ENCODE data around the gene TCF12.
A peak's percentile ranks its signal among the peaks of the same experiment; 100 is the strongest.

TCF12 gene

DNA sequence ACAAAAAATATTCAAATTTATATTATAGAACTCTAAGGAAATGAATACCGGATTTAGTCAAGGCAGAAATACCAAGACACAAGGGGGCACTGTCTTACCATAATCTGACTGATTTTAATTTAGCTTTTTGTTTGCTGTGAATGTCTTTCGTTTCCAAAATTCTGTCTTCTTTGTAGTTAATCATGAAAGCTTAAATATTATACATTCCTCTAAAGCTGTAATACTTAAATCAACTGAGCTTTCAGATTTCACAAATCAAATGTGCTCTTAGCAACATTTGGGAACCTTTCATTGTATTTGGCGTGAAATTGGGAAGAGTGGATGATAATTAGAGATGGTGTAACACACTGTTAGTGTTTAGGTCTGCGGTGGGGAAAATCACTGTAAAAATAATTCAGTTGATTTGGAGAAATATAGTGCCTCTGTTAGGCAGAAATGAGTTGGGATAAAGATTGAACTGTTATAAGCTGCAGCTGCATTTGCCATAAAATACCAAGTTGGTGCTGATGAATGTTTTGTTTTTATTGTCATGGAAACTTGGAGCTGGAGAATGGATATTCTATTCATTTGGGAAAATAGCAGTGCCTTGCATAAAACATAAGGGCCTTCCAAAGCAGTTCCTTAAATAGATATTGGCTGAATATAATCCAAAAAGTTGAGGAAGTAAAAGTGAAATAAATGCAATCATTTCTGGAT, 228.2 kb downstream of the TCF12 start:
- H3K4me3 ChIP-seq (ENCODE audit: low read depth, low read length, poor library complexity, severe bottlenecking) = no peak overlapping the region
- H3K4me2 ChIP-seq (ENCODE audit: low read length) = peak overlapping the region; percentile 39; the same call in 1 of the 2 replicates
- no peaks in the 10 kb centered on the region for H3F3A ChIP-seq (ENCODE audit: insufficient read depth, low read length)
- TF ChIP-seq, protein P1, sequence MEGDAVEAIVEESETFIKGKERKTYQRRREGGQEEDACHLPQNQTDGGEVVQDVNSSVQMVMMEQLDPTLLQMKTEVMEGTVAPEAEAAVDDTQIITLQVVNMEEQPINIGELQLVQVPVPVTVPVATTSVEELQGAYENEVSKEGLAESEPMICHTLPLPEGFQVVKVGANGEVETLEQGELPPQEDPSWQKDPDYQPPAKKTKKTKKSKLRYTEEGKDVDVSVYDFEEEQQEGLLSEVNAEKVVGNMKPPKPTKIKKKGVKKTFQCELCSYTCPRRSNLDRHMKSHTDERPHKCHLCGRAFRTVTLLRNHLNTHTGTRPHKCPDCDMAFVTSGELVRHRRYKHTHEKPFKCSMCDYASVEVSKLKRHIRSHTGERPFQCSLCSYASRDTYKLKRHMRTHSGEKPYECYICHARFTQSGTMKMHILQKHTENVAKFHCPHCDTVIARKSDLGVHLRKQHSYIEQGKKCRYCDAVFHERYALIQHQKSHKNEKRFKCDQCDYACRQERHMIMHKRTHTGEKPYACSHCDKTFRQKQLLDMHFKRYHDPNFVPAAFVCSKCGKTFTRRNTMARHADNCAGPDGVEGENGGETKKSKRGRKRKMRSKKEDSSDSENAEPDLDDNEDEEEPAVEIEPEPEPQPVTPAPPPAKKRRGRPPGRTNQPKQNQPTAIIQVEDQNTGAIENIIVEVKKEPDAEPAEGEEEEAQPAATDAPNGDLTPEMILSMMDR (IDR thresholded peaks at IDR 0.05; ENCODE audit: low read length) = peak; percentile 70
- no peak for TF ChIP-seq EZH2 (IDR thresholded peaks at IDR 0.05; ENCODE audit: borderline replicate concordance, low read length)
- H3K79me2 ChIP-seq (ENCODE audit: insufficient read depth, low read length) = peaks cover 3% of the 10 kb centered on the region; the same call in 1 of the 2 replicates
- H2AFZ ChIP-seq (ENCODE audit: low read length) = no peak overlapping the region
- no peaks in the 10 kb centered on the region for H3K27me3 ChIP-seq (ENCODE audit: insufficient read depth, low read length)
- H3K4me1 ChIP-seq (ENCODE audit: insufficient read depth, low read length, severe bottlenecking) = peaks cover 26% of the 10 kb centered on the region
- no peaks in the 10 kb centered on the region for H3K9me2 ChIP-seq (ENCODE audit: low read depth, low read length)
- peaks cover 5% of the 10 kb centered on the region; the same call in 1 of the 2 replicates for H3K9me3 ChIP-seq (ENCODE audit: low read length)
- no peak overlapping the region; the same call in 1 of the 2 replicates for H3K9ac ChIP-seq (ENCODE audit: low read length)
- H3K36me3 ChIP-seq (ENCODE audit: insufficient read depth, low read length) = peaks cover 28% of the 10 kb centered on the region
- no peak overlapping the region for H3K27ac ChIP-seq (ENCODE audit: low read depth, low read length, poor library complexity, severe bottlenecking)
- H4K20me1 ChIP-seq (ENCODE audit: insufficient read depth, low read length) = no peaks in the 10 kb centered on the region

- peaks cover 37% of the 10 kb centered on the region for H3K36me3 ChIP-seq (ENCODE audit: insufficient read depth, low read length)
Measured at GRCh38 chr15:57147621-57148020, 229.2 kb downstream of the TCF12 start.

GRCh38 chr15:57148262-57148661, 229.8 kb downstream of the TCF12 start:
- Histone ChIP-seq H3K4me2 (ENCODE audit: low read length) (no peak overlapping the region), H3K4me1 (ENCODE audit: insufficient read depth, low read length, severe bottlenecking) (peaks cover 22% of the 10 kb centered on the region), H4K20me1 (ENCODE audit: insufficient read depth, low read length) (no peaks in the 10 kb centered on the region)

More at GRCh38 chr15:57147621-57148020, 229.2 kb downstream of the TCF12 start:
- Histone ChIP-seq H2AFZ (ENCODE audit: low read length) (no peak overlapping the region), H3K27me3 (ENCODE audit: insufficient read depth, low read length) (no peaks in the 10 kb centered on the region), H3F3A (ENCODE audit: insufficient read depth, low read length) (no peaks in the 10 kb centered on the region), H3K4me3 (ENCODE audit: low read depth, low read length, poor library complexity, severe bottlenecking) (no peak overlapping the region), H3K27ac (ENCODE audit: low read depth, low read length, poor library complexity, severe bottlenecking) (no peak overlapping the region), H3K9ac (ENCODE audit: low read length) (no peak overlapping the region), H3K9me2 (ENCODE audit: low read depth, low read length) (no peaks in the 10 kb centered on the region), H3K79me2 (ENCODE audit: insufficient read depth, low read length) (peaks cover 3% of the 10 kb centered on the region; the same call in 1 of the 2 replicates), H3K4me1 (ENCODE audit: insufficient read depth, low read length, severe bottlenecking) (peaks cover 26% of the 10 kb centered on the region), H4K20me1 (ENCODE audit: insufficient read depth, low read length) (no peaks in the 10 kb centered on the region), H3K4me2 (ENCODE audit: low read length) (no peak overlapping the region), H3K9me3 (ENCODE audit: low read length) (peaks cover 8% of the 10 kb centered on the region)
- TF ChIP-seq EZH2 (IDR thresholded peaks at IDR 0.05; ENCODE audit: borderline replicate concordance, low read length) = no peak
- TF ChIP-seq, protein P1 (IDR thresholded peaks at IDR 0.05; ENCODE audit: low read length) = no peak

More at GRCh38 chr15:57148262-57148661, 229.8 kb downstream of the TCF12 start:
- H3K4me3 ChIP-seq (ENCODE audit: low read depth, low read length, poor library complexity, severe bottlenecking) = no peak overlapping the region
- peaks cover 8% of the 10 kb centered on the region for H3K9me3 ChIP-seq (ENCODE audit: low read length)
- no peaks in the 10 kb centered on the region for H3K9me2 ChIP-seq (ENCODE audit: low read depth, low read length)
- TF ChIP-seq, protein P1 (IDR thresholded peaks at IDR 0.05; ENCODE audit: low read length) = no peak
- TF ChIP-seq EZH2 (IDR thresholded peaks at IDR 0.05; ENCODE audit: borderline replicate concordance, low read length) = no peak
- H3K79me2 ChIP-seq (ENCODE audit: insufficient read depth, low read length) = peaks cover 3% of the 10 kb centered on the region; the same call in 1 of the 2 replicates
- H3K27ac ChIP-seq (ENCODE audit: low read depth, low read length, poor library complexity, severe bottlenecking) = no peak overlapping the region
- peaks cover 44% of the 10 kb centered on the region for H3K36me3 ChIP-seq (ENCODE audit: insufficient read depth, low read length)
- H3F3A ChIP-seq (ENCODE audit: insufficient read depth, low read length) = no peaks in the 10 kb centered on the region
- no peak overlapping the region for H3K9ac ChIP-seq (ENCODE audit: low read length)
- H3K27me3 ChIP-seq (ENCODE audit: insufficient read depth, low read length) = no peaks in the 10 kb centered on the region
- no peak overlapping the region for H2AFZ ChIP-seq (ENCODE audit: low read length)
